Suprapubic skin (tissue), 4 donors: ENCODE measurements around the gene PLA2G12B. TPM values are rescaled to one million over a fixed set of nuclear protein-coding genes. Genes with fewer than 3 reads are reported as not detected.

Experiments
- DNase-seq, 2 donors: peaks; one replicate each; pipeline ENCODE4 v3.0.0-alpha.2; 2019; ENCODE audit warnings: low spot score in 2 of 2
- H3K27ac ChIP-seq: fragments of 200-600 bp; sonication (generic); one replicate; pipeline ENCODE4 v1.5.1; 2019
- H3K27me3 ChIP-seq: fragments of 200-600 bp; sonication (generic); one replicate; pipeline ENCODE4 v1.5.1; 2019
- H3K36me3 ChIP-seq: fragments of 200-600 bp; sonication (generic); one replicate; pipeline ENCODE4 v1.5.1; 2019
- H3K4me1 ChIP-seq: fragments of 200-600 bp; sonication (generic); one replicate; pipeline ENCODE4 v1.5.1; 2019
- H3K4me3 ChIP-seq: fragments of 200-600 bp; sonication (generic); one replicate; pipeline ENCODE4 v1.5.1; 2019; ENCODE audit warnings: mild to moderate bottlenecking
- H3K9me3 ChIP-seq: fragments of 200-600 bp; sonication (generic); one replicate; pipeline ENCODE4 v1.5.1; 2019
- CTCF ChIP-seq, 2 donors: fragments of 200-600 bp in 1 of 2; fragments of 450-650 bp in 1 of 2; sonication (generic) in 1 of 2; IDR thresholded peaks; one replicate each; pipeline ENCODE4 v1.5.1; 2016 to 2019; ENCODE audit warnings: antibody characterized with exemption in 2 of 2, mild to moderate bottlenecking in 1 of 2, moderate library complexity in 1 of 2
- EP300 ChIP-seq: sonication (generic); formaldehyde crosslinking; IDR thresholded peaks from one replicate; pipeline ENCODE4 v1.6.1; 2017; ENCODE audit warnings: antibody characterized with exemption
- POLR2A ChIP-seq, 2 donors: fragments of 450-650 bp; IDR thresholded peaks; one replicate each; pipeline ENCODE4 v1.6.1; 2017; ENCODE audit warnings: antibody characterized with exemption in 2 of 2, mild to moderate bottlenecking in 2 of 2, moderate library complexity in 2 of 2
- POLR2AphosphoS5 ChIP-seq, 3 donors: sonication (generic); formaldehyde crosslinking; IDR thresholded peaks; one replicate each; pipeline ENCODE4 v1.6.1; 2017; ENCODE audit warnings: antibody characterized with exemption in 3 of 3
- WGBS: methylation state at CpG from one replicate; pipeline ENCODE4 v1.1.5; 2018; 5-methylcytosine and 5-hydroxymethylcytosine counted together
- total RNA-seq, 4 donors: library from RNA; depleted of rRNA; stranded (reverse); fragments of >200 nt; gene quantifications; one replicate each; pipeline ENCODE4 v1.1.0, GENCODE V29; 2016

Gene PLA2G12B
- total RNA-seq, 4 donors from 2014 or later, result not detected

- 85% methylated on average over 2 of the region's 2 CpGs for WGBS
- TF ChIP-seq CTCF (IDR thresholded peaks at IDR 0.05), result no peak
- no peak for TF ChIP-seq POLR2AphosphoS5 (IDR thresholded peaks at IDR 0.05)
- Histone ChIP-seq H3K27me3 (no peaks in the 10 kb centered on the region), H3K9me3 (peaks cover 8% of the 10 kb centered on the region), H3K4me3 (no peak overlapping the region), H3K27ac (no peak overlapping the region), H3K36me3 (no peaks in the 10 kb centered on the region), H3K4me1 (no peaks in the 10 kb centered on the region)
- DNase-seq, result no peak
Measured at GRCh38 chr10:72981882-72982529, 27.4 kb upstream of the PLA2G12B start.

- H3K4me1 ChIP-seq, result no peaks in the 10 kb centered on the region
- H3K27ac ChIP-seq, result no peak overlapping the region
- 71% methylated on average over 1 of the region's 4 CpGs for WGBS
- TF ChIP-seq POLR2A (IDR thresholded peaks at IDR 0.05), result no peak
- no peak for TF ChIP-seq EP300
- no peak for TF ChIP-seq POLR2AphosphoS5 (IDR thresholded peaks at IDR 0.05)
- no peak for TF ChIP-seq CTCF (IDR thresholded peaks at IDR 0.05)
- H3K4me3 ChIP-seq, result no peak overlapping the region
- no peaks in the 10 kb centered on the region for H3K27me3 ChIP-seq
- H3K36me3 ChIP-seq, result no peaks in the 10 kb centered on the region
- DNase-seq, result no peak
- peaks cover 12% of the 10 kb centered on the region for H3K9me3 ChIP-seq
Measured at GRCh38 chr10:72981028-72981881, 26.6 kb upstream of the PLA2G12B start.

GRCh38 chr10:72980348-72980747, 25.7 kb upstream of the PLA2G12B start:
- Histone ChIP-seq H3K4me3 (no peak overlapping the region), H3K27ac (no peak overlapping the region), H3K9me3 (peaks cover 17% of the 10 kb centered on the region), H3K36me3 (no peaks in the 10 kb centered on the region), H3K27me3 (no peaks in the 10 kb centered on the region), H3K4me1 (no peaks in the 10 kb centered on the region)
- no peak for DNase-seq
- TF ChIP-seq POLR2A (IDR thresholded peaks at IDR 0.05) (no peak), CTCF (IDR thresholded peaks at IDR 0.05) (no peak), POLR2AphosphoS5 (IDR thresholded peaks at IDR 0.05) (no peak)
- WGBS, result 96% methylated on average over 2 of the region's 2 CpGs

GRCh38 chr10:72979709-72980108, 25.1 kb upstream of the PLA2G12B start:
- no peaks in the 10 kb centered on the region for H3K27me3 ChIP-seq
- H3K36me3 ChIP-seq, result no peaks in the 10 kb centered on the region
- no peaks in the 10 kb centered on the region for H3K4me1 ChIP-seq
- no peak overlapping the region for H3K27ac ChIP-seq
- peaks cover 19% of the 10 kb centered on the region for H3K9me3 ChIP-seq
- DNase-seq, result no peak
- TF ChIP-seq POLR2A (IDR thresholded peaks at IDR 0.05) (no peak), POLR2AphosphoS5 (IDR thresholded peaks at IDR 0.05) (no peak), CTCF (IDR thresholded peaks at IDR 0.05) (no peak), EP300 (no peak)
- no peak overlapping the region for H3K4me3 ChIP-seq

- peaks cover 19% of the 10 kb centered on the region for H3K9me3 ChIP-seq
- no peaks in the 10 kb centered on the region for H3K27me3 ChIP-seq
- no peaks in the 10 kb centered on the region for H3K36me3 ChIP-seq
- no peak for DNase-seq
- no peaks in the 10 kb centered on the region for H3K4me1 ChIP-seq
- TF ChIP-seq EP300, result no peak
- no peak for TF ChIP-seq POLR2A (IDR thresholded peaks at IDR 0.05)
- TF ChIP-seq CTCF (IDR thresholded peaks at IDR 0.05), result no peak
- no peak for TF ChIP-seq POLR2AphosphoS5 (IDR thresholded peaks at IDR 0.05)
- H3K27ac ChIP-seq, result no peak overlapping the region
- H3K4me3 ChIP-seq, result no peak overlapping the region
- WGBS, result 89% methylated on average over 1 of the region's 1 CpG
Measured at GRCh38 chr10:72976886-72977285, 22.3 kb upstream of the PLA2G12B start.
